ENCODE results near the gene TRIAP1. TPM values are rescaled to one million over a fixed set of nuclear protein-coding genes. Genes with fewer than 3 reads are reported as not detected.

Gene TRIAP1
- total and polyA plus RNA-seq, 4 donors: 9.6 to 32.9 (median 22.8) TPM

- H3K4me1 ChIP-seq (ENCODE audit: control insufficient read depth in 5 of 5, insufficient read depth in 5 of 5, low read length in 5 of 5): no peaks in the 10 kb centered on the region
- ATAC-seq (ENCODE audit: insufficient read depth, low FRiP score) (no peak), DNase-seq (no peak)
- H3K9me3 ChIP-seq (ENCODE audit: control insufficient read depth in 4 of 4, insufficient read depth in 3 of 4, low read length in 3 of 4): no peaks in the 10 kb centered on the region
- 74 to 84% methylated on average over 7 of the region's 7 CpGs for WGBS, 2 donors
- no peaks in the 10 kb centered on the region for H3K27me3 ChIP-seq (ENCODE audit: control insufficient read depth in 3 of 3, insufficient read depth in 3 of 3, low read length in 2 of 3)
- no peak overlapping the region for H3K27ac ChIP-seq (ENCODE audit: low read depth in 1 of 2, low read length in 1 of 2)
- no peak overlapping the region for H3K9ac ChIP-seq (ENCODE audit: insufficient read depth in 1 of 2, low read length in 2 of 2)
- no peaks in the 10 kb centered on the region for H3K36me3 ChIP-seq (ENCODE audit: control insufficient read depth in 4 of 4, insufficient read depth in 4 of 4, low read length in 4 of 4)
- H3K4me3 ChIP-seq: no peak overlapping the region
- no peak for TF ChIP-seq CTCF (IDR thresholded peaks at IDR 0.05; ENCODE audit: control extremely low read depth, extremely low read depth)
These were observed 16.8 kb downstream of the TRIAP1 start for GRCh38 chr12:120429368-120429767.

- no peak for TF ChIP-seq CTCF (IDR thresholded peaks at IDR 0.05; ENCODE audit: control extremely low read depth, extremely low read depth)
- Histone ChIP-seq H3K4me3 (no peak overlapping the region), H3K9me3 (ENCODE audit: control insufficient read depth in 4 of 4, insufficient read depth in 3 of 4, low read length in 3 of 4) (no peaks in the 10 kb centered on the region), H3K27ac (ENCODE audit: low read depth in 1 of 2, low read length in 1 of 2) (no peak overlapping the region), H3K36me3 (ENCODE audit: control insufficient read depth in 4 of 4, insufficient read depth in 4 of 4, low read length in 4 of 4) (no peaks in the 10 kb centered on the region), H3K4me1 (ENCODE audit: control insufficient read depth in 5 of 5, insufficient read depth in 5 of 5, low read length in 5 of 5) (no peaks in the 10 kb centered on the region), H3K27me3 (ENCODE audit: control insufficient read depth in 3 of 3, insufficient read depth in 3 of 3, low read length in 2 of 3) (no peaks in the 10 kb centered on the region), H3K9ac (ENCODE audit: insufficient read depth in 1 of 2, low read length in 2 of 2) (no peak overlapping the region)
- ATAC-seq (ENCODE audit: insufficient read depth, low FRiP score) (no peak), DNase-seq (no peak)
- WGBS, 2 donors: 68 to 75% methylated on average over 8 of the region's 8 CpGs
These were observed 17.5 kb downstream of the TRIAP1 start for GRCh38 chr12:120428597-120429229.

- ATAC-seq (ENCODE audit: insufficient read depth, low FRiP score) (no peak), DNase-seq (no peak)
- Histone ChIP-seq H3K4me1 (ENCODE audit: control insufficient read depth in 5 of 5, insufficient read depth in 5 of 5, low read length in 5 of 5) (no peaks in the 10 kb centered on the region), H3K9ac (ENCODE audit: insufficient read depth in 1 of 2, low read length in 2 of 2) (no peak overlapping the region), H3K9me3 (ENCODE audit: control insufficient read depth in 4 of 4, insufficient read depth in 3 of 4, low read length in 3 of 4) (no peaks in the 10 kb centered on the region), H3K4me3 (no peak overlapping the region), H3K36me3 (ENCODE audit: control insufficient read depth in 4 of 4, insufficient read depth in 4 of 4, low read length in 4 of 4) (no peaks in the 10 kb centered on the region), H3K27me3 (ENCODE audit: control insufficient read depth in 3 of 3, insufficient read depth in 3 of 3, low read length in 2 of 3) (no peaks in the 10 kb centered on the region), H3K27ac (ENCODE audit: low read depth in 1 of 2, low read length in 1 of 2) (no peak overlapping the region)
- no peak for TF ChIP-seq CTCF (IDR thresholded peaks at IDR 0.05; ENCODE audit: control extremely low read depth, extremely low read depth)
- WGBS, 2 donors: 79 to 87% methylated on average over 3 of the region's 3 CpGs
These were observed 20.4 kb downstream of the TRIAP1 start for GRCh38 chr12:120425797-120426196.
